Urothelium cell line (cell line): ENCODE results near the gene WFDC11.

ENCODE experiments used
- DNase-seq: peaks from one replicate; pipeline ENCODE4 v3.0.0; 2011; ENCODE audit warnings: low spot score, mixed read lengths
- FAIRE-seq: peaks from 2 replicates; lab custom pipeline; 2011; peaks lifted over from hg19 to GRCh38; lab: Jason Lieb, UNC

WFDC11 gene

DNA sequence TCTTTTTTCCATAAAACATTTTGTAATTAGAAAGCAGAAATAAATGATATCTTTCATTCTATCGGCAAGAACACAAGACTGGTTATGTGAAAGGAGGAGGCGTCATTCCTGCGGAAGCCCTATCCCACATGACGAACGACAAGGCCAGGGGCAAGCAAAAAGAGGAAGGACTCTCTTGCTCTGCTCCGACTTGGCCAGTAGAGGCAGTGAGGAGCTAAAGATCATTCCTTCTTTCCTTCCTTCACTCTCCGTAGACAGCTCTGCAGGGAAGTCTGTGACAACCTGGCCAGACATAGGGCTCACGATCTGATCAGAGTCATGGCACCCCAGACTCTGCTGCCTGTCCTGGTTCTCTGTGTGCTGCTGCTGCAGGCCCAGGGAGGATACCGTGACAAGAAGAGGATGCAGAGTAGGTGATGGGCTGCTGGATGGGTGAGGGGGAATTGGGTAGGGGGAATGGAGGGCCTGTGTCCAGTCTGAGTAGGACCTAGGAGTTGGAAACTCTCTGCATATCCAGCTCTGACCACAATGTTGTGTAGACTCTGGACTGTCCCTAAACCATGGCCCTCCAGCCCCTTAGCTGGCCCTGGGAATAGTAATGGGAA, 40.4 kb downstream of the WFDC11 start, which contains the start of gene WFDC10A:
Gene WFDC10A (plus strand): TSS at position 244 of the 605 bp plus-strand sequence. CDS start 75 bp downstream, at position 319.
- DNase-seq: peak; percentile 80
- peak; percentile 96 for FAIRE-seq

DNA sequence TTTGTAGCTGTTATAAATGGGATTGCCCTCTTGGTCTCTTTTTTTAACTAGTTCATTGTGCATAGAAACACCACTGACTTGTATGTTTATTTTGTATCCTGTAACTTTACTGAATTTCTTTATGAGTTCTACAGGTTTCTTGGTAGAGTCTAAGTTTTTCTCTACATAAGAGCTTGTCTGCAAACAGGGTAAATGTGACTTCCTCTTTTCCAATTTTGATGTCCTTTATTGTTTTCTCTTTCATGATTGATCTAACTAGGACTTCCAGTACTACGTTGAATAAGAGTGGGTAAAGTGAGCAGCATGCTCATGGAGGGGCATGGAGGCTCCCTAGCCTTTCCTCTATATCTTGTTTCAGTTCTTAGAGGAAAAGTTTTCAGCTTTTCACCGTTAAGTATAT, 43.5 kb downstream of the WFDC11 start:
- no peak for FAIRE-seq
- DNase-seq: no peak

DNA sequence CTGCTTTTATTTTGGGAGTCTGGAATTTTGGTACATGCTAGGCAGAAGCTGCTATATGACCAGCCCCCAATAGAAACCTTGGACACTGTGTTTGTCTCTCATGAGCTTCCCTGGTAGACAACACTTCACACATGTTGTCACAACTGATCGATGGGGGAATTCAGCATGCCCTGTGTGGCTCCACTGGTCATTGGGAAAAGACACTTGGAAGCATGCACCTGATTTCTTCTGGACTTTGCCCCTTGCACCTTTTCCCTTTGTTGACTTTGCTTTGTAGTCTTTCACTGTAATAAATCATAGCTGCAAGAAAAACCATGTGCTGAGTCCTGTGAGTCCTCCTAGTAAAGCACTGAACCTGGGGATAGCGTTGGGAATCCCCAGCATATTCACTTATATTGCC, 48.4 kb downstream of the WFDC11 start:
- DNase-seq (no peak), FAIRE-seq (no peak)

GRCh38 chr20:45617591-45617990, 52.4 kb downstream of the WFDC11 start:
- FAIRE-seq (no peak), DNase-seq (no peak)

GRCh38 chr20:45612314-45612713, 57.7 kb downstream of the WFDC11 start:
- DNase-seq: no peak
- FAIRE-seq: no peak

GRCh38 chr20:45611054-45611453, 59.0 kb downstream of the WFDC11 start:
- FAIRE-seq (peak; percentile 53), DNase-seq (peak; percentile 89)

GRCh38 chr20:45607810-45608209, 62.2 kb downstream of the WFDC11 start:
- no peak for FAIRE-seq

More at GRCh38 chr20:45607810-45608209, 62.2 kb downstream of the WFDC11 start:
- no peak for DNase-seq
